Stimulated activated CD8-positive, alpha-beta memory T cell treated with anti-CD3 and anti-CD28 coated beads, Interleukin-15, amount 100 ng/mL, for 24 hours (primary cell): ENCODE results near the gene ASPA.
"Not testable (repeated sequence)": the region's sequence is repeated elsewhere in the genome, so short reads cannot be mapped to it uniquely, and the experiment has no call there.

ENCODE experiments used
- DNase-seq: peaks from one replicate; pipeline ENCODE4 v3.0.0-alpha.2; 2020; ENCODE audit warnings: low read depth

The ASPA gene

GRCh38 chr17:3475812-3476610 lies at the start of gene ASPA:
Gene ASPA, plus strand, starts transcription at chr17:3475997. Its CDS starts 163 bp downstream, at chr17:3476160.
- DNase-seq, result no peak

GRCh38 chr17:3433215-3433614 lies 42.6 kb upstream of the ASPA start:
- not testable (repeated sequence) for DNase-seq

- DNase-seq, result no peak
Observed at GRCh38 chr17:3433741-3434140, 42.1 kb upstream of the ASPA start, which contains the start of gene OR1E2. Gene OR1E2, minus strand, starts transcription at chr17:3433841. Its CDS starts 0 bp downstream, at chr17:3433841.

- DNase-seq, result no peak
Observed at GRCh38 chr17:3438368-3438767, 37.4 kb upstream of the ASPA start.

- DNase-seq, result no peak
Observed at GRCh38 chr17:3440451-3440850, 35.3 kb upstream of the ASPA start.

- DNase-seq, result no peak
Observed at GRCh38 chr17:3447625-3448024, 28.2 kb upstream of the ASPA start.

- DNase-seq, result no peak
Observed at GRCh38 chr17:3448059-3448665, 27.6 kb upstream of the ASPA start.

GRCh38 chr17:3466355-3466754 lies 9.4 kb upstream of the ASPA start:
- not testable (repeated sequence) for DNase-seq

GRCh38 chr17:3469529-3469928 lies 6.3 kb upstream of the ASPA start:
- DNase-seq, result no peak

- no peak for DNase-seq
Observed at GRCh38 chr17:3471599-3471998, 4.2 kb upstream of the ASPA start, which contains the start of gene SPATA22. Gene SPATA22, minus strand, starts transcription at chr17:3471819. Its CDS starts 2,494 bp downstream, at chr17:3469325.

GRCh38 chr17:3472137-3472536 lies 3.7 kb upstream of the ASPA start:
- DNase-seq, result no peak

GRCh38 chr17:3474212-3474611 lies 1.6 kb upstream of the ASPA start:
- no peak for DNase-seq

GRCh38 chr17:3475251-3475685 lies 529 bp upstream of the ASPA start:
- DNase-seq, result no peak

GRCh38 chr17:3479988-3480387 lies 4.2 kb downstream of the ASPA start:
- no peak for DNase-seq

GRCh38 chr17:3482852-3483251 lies 7.1 kb downstream of the ASPA start:
- no peak for DNase-seq

GRCh38 chr17:3485481-3486068 lies 9.8 kb downstream of the ASPA start:
- DNase-seq, result no peak

GRCh38 chr17:3497101-3497500 lies 21.3 kb downstream of the ASPA start:
- DNase-seq, result no peak

- DNase-seq, result no peak
Observed at GRCh38 chr17:3501344-3501743, 25.5 kb downstream of the ASPA start.

GRCh38 chr17:3502466-3502865 lies 26.7 kb downstream of the ASPA start:
- no peak for DNase-seq

GRCh38 chr17:3503285-3503684 lies 27.5 kb downstream of the ASPA start:
- DNase-seq, result no peak

- no peak for DNase-seq
Observed at GRCh38 chr17:3505008-3505407, 29.2 kb downstream of the ASPA start.

GRCh38 chr17:3506054-3506453 lies 30.3 kb downstream of the ASPA start:
- no peak for DNase-seq

GRCh38 chr17:3507071-3507470 lies 31.3 kb downstream of the ASPA start:
- no peak for DNase-seq
